ENCODE measurements around the gene ZGPAT.
A peak's percentile ranks its signal among the peaks of the same experiment; 100 is the strongest.

The ZGPAT gene

DNA sequence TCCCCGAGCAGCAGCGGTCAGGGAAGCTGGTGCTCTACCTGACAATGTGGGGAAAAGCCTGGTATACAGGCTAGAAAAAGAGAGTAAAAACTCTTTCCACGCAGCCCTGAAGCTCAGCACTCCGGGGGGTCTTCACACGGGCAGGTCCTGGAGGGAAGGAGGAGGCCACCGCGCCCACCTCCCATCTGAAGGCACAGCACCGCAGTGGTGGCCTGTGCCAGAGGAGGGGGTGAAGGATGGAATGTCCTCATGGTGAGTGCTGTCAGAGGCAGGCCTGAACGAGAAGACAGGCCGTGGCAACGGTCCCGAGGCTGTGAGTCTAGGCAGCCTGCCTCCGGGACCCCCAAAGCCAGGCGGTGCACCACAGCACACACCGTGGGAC is 37.6 kb downstream of the ZGPAT start:
- TF ChIP-seq POLR2A (IDR thresholded peaks at IDR 0.05; ENCODE audit: extremely low read depth, insufficient read length) (no peak), MYC (IDR thresholded peaks at IDR 0.05; ENCODE audit: low read depth, low read length) (no peak)
- TF ChIP-seq, protein P1, sequence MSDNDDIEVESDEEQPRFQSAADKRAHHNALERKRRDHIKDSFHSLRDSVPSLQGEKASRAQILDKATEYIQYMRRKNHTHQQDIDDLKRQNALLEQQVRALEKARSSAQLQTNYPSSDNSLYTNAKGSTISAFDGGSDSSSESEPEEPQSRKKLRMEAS (IDR thresholded peaks at IDR 0.05; ENCODE audit: low read depth, low read length), result no peak
- TF ChIP-seq, protein P2, sequence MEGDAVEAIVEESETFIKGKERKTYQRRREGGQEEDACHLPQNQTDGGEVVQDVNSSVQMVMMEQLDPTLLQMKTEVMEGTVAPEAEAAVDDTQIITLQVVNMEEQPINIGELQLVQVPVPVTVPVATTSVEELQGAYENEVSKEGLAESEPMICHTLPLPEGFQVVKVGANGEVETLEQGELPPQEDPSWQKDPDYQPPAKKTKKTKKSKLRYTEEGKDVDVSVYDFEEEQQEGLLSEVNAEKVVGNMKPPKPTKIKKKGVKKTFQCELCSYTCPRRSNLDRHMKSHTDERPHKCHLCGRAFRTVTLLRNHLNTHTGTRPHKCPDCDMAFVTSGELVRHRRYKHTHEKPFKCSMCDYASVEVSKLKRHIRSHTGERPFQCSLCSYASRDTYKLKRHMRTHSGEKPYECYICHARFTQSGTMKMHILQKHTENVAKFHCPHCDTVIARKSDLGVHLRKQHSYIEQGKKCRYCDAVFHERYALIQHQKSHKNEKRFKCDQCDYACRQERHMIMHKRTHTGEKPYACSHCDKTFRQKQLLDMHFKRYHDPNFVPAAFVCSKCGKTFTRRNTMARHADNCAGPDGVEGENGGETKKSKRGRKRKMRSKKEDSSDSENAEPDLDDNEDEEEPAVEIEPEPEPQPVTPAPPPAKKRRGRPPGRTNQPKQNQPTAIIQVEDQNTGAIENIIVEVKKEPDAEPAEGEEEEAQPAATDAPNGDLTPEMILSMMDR (IDR thresholded peaks at IDR 0.05; ENCODE audit: low read depth, low read length), result no peak
- DNase-seq (ENCODE audit: low read depth), result no peak
- H3K4me3 ChIP-seq (ENCODE audit: low read depth, low read length), result no peak overlapping the region

DNA sequence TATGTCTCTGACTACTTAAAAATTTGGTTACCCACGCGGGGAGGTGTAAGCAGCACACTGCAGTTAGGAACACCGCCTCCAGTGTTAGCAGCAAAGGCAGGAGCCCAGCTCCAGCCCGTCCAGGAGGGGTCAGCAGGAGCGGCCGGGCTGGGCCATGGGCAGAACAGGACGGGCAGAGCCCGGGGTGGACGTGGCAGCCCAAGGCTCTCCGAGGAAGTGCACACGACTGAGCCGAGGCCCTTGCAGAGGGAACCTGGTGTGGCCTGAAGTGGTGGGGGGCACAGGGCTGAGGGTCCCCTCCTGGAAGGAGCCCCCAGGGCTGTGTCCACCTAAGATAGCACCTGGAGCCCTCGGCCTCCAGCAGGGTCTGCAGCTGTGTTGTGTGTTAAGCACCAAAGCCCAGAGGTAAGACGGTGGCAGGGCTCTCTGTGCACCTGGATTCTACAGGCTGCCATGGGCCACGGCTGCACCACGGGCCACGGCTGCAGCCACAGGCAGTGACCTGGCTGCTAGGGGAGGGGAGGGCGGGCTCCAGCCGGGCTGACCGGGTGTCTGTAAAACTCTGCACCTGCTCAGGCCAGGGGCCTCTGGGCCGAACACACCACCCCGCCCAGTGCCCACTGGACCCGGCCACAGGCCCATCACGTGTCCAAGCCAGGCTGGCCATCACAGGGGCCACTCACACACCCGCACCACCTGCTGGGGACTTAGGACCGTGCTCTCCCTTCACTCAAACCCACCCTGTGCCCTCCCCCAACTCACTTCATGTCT is 38.3 kb downstream of the ZGPAT start:
- H3K4me3 ChIP-seq (ENCODE audit: low read depth, low read length), result no peak overlapping the region
- no peak for TF ChIP-seq POLR2A (IDR thresholded peaks at IDR 0.05; ENCODE audit: extremely low read depth, insufficient read length)
- TF ChIP-seq, protein P1 (IDR thresholded peaks at IDR 0.05; ENCODE audit: low read depth, low read length), result no peak
- TF ChIP-seq, protein P2 (IDR thresholded peaks at IDR 0.05; ENCODE audit: low read depth, low read length), result no peak
- no peak for TF ChIP-seq MYC (IDR thresholded peaks at IDR 0.05; ENCODE audit: low read depth, low read length)
- DNase-seq (ENCODE audit: low read depth), result no peak

DNA sequence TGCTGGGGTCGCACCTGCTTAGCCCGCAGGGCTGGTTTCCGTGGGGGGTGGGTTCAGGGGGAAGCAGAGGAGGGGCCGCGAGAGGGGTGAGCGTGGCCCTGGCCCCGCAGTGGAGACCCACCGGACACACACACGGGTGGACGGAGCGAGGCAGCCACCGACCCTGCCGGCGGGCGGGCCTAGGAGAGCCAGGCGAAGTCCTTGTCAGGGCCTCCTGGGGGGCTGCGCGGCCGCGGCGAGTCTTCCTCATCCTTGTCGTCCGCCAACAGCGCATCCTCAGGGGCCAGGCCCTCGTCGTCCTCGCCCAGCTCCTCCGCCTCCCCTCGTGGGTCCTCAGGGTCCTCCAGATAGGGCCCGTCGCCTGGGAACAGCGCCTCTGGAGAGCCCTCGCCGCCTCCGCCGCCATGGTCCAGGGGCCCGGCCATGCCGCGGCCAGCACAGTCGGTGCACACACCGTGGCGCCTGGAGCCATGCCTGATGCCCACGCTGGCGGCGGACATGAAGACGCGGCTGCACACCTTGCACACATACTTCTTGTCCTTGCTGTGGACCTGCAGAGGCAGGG is 39.0 kb downstream of the ZGPAT start:
- no peak overlapping the region for H3K4me3 ChIP-seq (ENCODE audit: low read depth, low read length)
- TF ChIP-seq, protein P1 (IDR thresholded peaks at IDR 0.05; ENCODE audit: low read depth, low read length), result no peak
- TF ChIP-seq POLR2A (IDR thresholded peaks at IDR 0.05; ENCODE audit: extremely low read depth, insufficient read length) (no peak), MYC (IDR thresholded peaks at IDR 0.05; ENCODE audit: low read depth, low read length) (no peak)
- TF ChIP-seq, protein P2 (IDR thresholded peaks at IDR 0.05; ENCODE audit: low read depth, low read length), result no peak
- no peak for DNase-seq (ENCODE audit: low read depth)

DNA sequence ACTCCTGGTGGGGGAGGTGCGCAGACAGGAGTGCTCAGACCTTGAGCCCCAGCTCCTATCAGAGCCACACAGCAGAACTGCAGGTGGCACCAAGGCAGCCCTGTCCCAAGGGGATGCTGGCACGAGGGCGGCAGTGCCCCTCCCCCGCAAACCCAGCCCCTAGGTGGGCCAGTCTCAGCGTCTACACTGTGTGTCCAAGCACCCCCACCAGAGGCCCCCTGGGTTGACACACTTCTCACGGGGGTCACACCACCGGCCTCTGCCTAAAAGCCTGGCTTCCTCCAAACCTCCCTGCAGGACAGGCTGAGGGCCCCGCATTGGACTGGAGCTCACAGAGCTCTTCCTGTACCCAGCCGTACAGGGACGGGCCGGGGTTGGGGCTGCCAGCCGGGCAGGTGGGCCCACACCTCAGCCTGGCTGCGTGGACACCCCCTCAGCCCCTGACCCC is 39.8 kb downstream of the ZGPAT start:
- no peak for DNase-seq (ENCODE audit: low read depth)
- TF ChIP-seq, protein P2 (IDR thresholded peaks at IDR 0.05; ENCODE audit: low read depth, low read length), result no peak
- TF ChIP-seq, protein P1 (IDR thresholded peaks at IDR 0.05; ENCODE audit: low read depth, low read length), result no peak
- TF ChIP-seq MYC (IDR thresholded peaks at IDR 0.05; ENCODE audit: low read depth, low read length) (no peak), POLR2A (IDR thresholded peaks at IDR 0.05; ENCODE audit: extremely low read depth, insufficient read length) (no peak)
- no peak overlapping the region for H3K4me3 ChIP-seq (ENCODE audit: low read depth, low read length)

DNA sequence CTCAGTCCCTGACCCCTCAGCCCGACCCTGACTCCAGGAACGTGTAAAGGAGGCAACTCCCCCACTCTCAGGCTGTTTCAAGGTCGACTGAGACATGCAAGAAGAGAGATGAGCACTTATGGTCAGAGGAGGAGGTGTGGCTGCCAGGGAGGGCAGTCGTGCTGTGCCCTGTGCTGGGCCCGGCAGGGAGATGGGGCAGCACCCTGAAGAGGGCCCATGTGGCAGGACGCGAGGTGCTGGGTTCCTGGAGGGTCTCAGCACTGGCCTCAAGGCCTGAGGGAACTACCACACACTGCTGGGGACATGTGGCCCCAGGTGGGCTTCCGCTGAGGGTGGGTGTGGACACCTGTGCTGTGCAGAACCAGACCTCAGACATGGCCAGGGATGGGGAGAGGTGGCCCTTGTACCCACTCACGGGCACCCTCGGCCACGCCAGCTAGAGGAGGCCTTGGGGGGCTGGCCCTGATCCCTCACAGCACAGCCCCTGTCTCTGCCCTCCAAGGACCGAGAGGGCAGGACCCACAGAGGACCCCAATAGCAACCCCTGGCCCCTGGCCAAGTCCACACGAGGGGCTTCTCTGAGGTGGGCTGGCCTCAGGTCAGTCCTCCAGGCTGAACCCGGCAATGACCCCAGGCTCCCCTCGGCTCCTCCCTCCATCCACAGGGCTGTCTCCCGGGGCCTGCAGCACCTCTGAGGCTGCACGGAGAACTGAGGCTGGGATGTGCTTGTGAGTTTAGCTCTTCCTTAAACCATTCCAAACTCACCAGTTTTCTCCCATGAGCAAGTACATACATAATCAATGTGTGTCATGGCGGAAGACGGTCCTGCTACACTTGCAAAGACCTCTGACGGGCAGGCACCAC is 40.5 kb downstream of the ZGPAT start:
- no peak overlapping the region for H3K4me3 ChIP-seq (ENCODE audit: low read depth, low read length)
- peak; percentile 2 for DNase-seq (ENCODE audit: low read depth)
- TF ChIP-seq, protein P1 (IDR thresholded peaks at IDR 0.05; ENCODE audit: low read depth, low read length), result no peak
- no peak for TF ChIP-seq MYC (IDR thresholded peaks at IDR 0.05; ENCODE audit: low read depth, low read length)
